ENCODE measurements around the gene CDRT15L2.
"Not testable (repeated sequence)": the region's sequence is repeated elsewhere in the genome, so short reads cannot be mapped to it uniquely, and the experiment has no call there.

The CDRT15L2 gene

GRCh38 chr17:20573216-20573615, 6.3 kb upstream of the CDRT15L2 start:
- DNase-seq (ENCODE audit: low read depth in 2 of 2): not testable (repeated sequence)

GRCh38 chr17:20575071-20575470, 4.5 kb upstream of the CDRT15L2 start:
- not testable (repeated sequence) for DNase-seq (ENCODE audit: low read depth in 2 of 2)

GRCh38 chr17:20583891-20584577, 4.5 kb downstream of the CDRT15L2 start:
- not testable (repeated sequence) for DNase-seq (ENCODE audit: low read depth in 2 of 2)

GRCh38 chr17:20588744-20589453, 9.4 kb downstream of the CDRT15L2 start:
- DNase-seq (ENCODE audit: low read depth in 2 of 2): not testable (repeated sequence)

- DNase-seq (ENCODE audit: low read depth in 2 of 2): not testable (repeated sequence)
These were observed 9.9 kb downstream of the CDRT15L2 start for GRCh38 chr17:20589454-20589810.

GRCh38 chr17:20591040-20591439, 11.5 kb downstream of the CDRT15L2 start:
- DNase-seq (ENCODE audit: low read depth in 2 of 2): not testable (repeated sequence)

- not testable (repeated sequence) for DNase-seq (ENCODE audit: low read depth in 2 of 2)
These were observed 26.0 kb downstream of the CDRT15L2 start for GRCh38 chr17:20605568-20605967.

- DNase-seq (ENCODE audit: low read depth in 2 of 2): not testable (repeated sequence)
These were observed 30.0 kb downstream of the CDRT15L2 start for GRCh38 chr17:20609490-20609889.

GRCh38 chr17:20611309-20611708, 31.8 kb downstream of the CDRT15L2 start:
- DNase-seq (ENCODE audit: low read depth in 2 of 2): no peak

- DNase-seq (ENCODE audit: low read depth in 2 of 2): no peak
These were observed 33.1 kb downstream of the CDRT15L2 start for GRCh38 chr17:20612635-20613034.

GRCh38 chr17:20613248-20613647, 33.7 kb downstream of the CDRT15L2 start:
- no peak for DNase-seq (ENCODE audit: low read depth in 2 of 2)

- DNase-seq (ENCODE audit: low read depth in 2 of 2): no peak
These were observed 34.4 kb downstream of the CDRT15L2 start for GRCh38 chr17:20613905-20614304.

- DNase-seq (ENCODE audit: low read depth in 2 of 2): not testable (repeated sequence)
These were observed 35.9 kb downstream of the CDRT15L2 start for GRCh38 chr17:20615461-20615860.
